B cell (primary cell): ENCODE measurements around the gene MSH5. TPM values are rescaled to one million over a fixed set of nuclear protein-coding genes. Genes with fewer than 3 reads are reported as not detected.

ENCODE experiments used
- ATAC-seq: fragments of 200-7000 bp; cut with Tn5 transposase; one replicate; pipeline ENCODE4 v1.10.0; 2021; ENCODE audit warnings: low read depth, mild to moderate bottlenecking, moderate number of reproducible peaks, moderate library complexity
- CTCF ChIA-PET: fragments of 350-600 bp; sonication (Branson Sonifier 250); formaldehyde crosslinking; loops from one replicate; lab custom pipeline; 2021; ENCODE audit warnings: antibody characterized with exemption, inconsistent platforms; lab: Charles Lee
- POLR2A ChIA-PET: fragments of 350-600 bp; sonication (Branson Sonifier 250); formaldehyde crosslinking; loops from one replicate; lab custom pipeline; 2021; ENCODE audit warnings: antibody characterized with exemption; lab: Charles Lee
- DNase-seq: peaks from one replicate; pipeline ENCODE4 v3.0.0; 2013
- H2AFZ ChIP-seq: 2 replicates; pipeline ENCODE4 v1.6.1; 2012; ENCODE audit warnings: mild to moderate bottlenecking, low read depth, low read length; ENCODE audit not compliant: insufficient read depth, poor library complexity, severe bottlenecking
- H3K27ac ChIP-seq, 2 donors: 1 replicate in 1 of 2; 2 replicates in 1 of 2; pipeline ENCODE4 v1.5.1; 2012 to 2013; ENCODE audit warnings: low read length in 2 of 2, mild to moderate bottlenecking in 2 of 2, moderate library complexity in 1 of 2
- H3K27me3 ChIP-seq, 4 experiments: fragments of 200-600 bp in 1 of 4; sonication (generic) in 1 of 4; replicated peaks in 1 of 4; 1 replicate in 2 of 4; 2 replicates in 2 of 4; pipeline versions ENCODE4 v1.6.1 to v1.7.0; 2013 to 2016; ENCODE audit warnings: low read length in 3 of 4, mild to moderate bottlenecking in 2 of 4, mixed read lengths in 1 of 4, moderate library complexity in 1 of 4; ENCODE audit not compliant: insufficient read depth in 4 of 4, control insufficient read depth in 3 of 4; ENCODE audit errors: control extremely low read depth in 1 of 4
- H3K36me3 ChIP-seq, 2 experiments: replicated peaks in 1 of 2; 1 replicate in 1 of 2; 2 replicates in 1 of 2; pipeline versions ENCODE4 v1.6.1 to v1.7.1; 2013; ENCODE audit warnings: low read length in 1 of 2; ENCODE audit not compliant: insufficient read depth in 2 of 2, control insufficient read depth in 1 of 2; ENCODE audit errors: control extremely low read depth in 1 of 2, extremely low read depth in 1 of 2
- H3K4me1 ChIP-seq, 2 donors: fragments of 200-600 bp in 1 of 2; sonication (generic) in 1 of 2; 1 replicate in 1 of 2; 2 replicates in 1 of 2; pipeline versions ENCODE4 v1.5.1 to v1.6.1; 2013 to 2017; ENCODE audit warnings: low read length in 2 of 2; ENCODE audit not compliant: control insufficient read depth in 2 of 2, insufficient read depth in 2 of 2
- H3K4me2 ChIP-seq: replicated peaks from 2 replicates; pipeline ENCODE3; 2012; ENCODE audit warnings: mild to moderate bottlenecking, low read depth, low read length; ENCODE audit not compliant: poor library complexity, severe bottlenecking
- H3K4me3 ChIP-seq, 5 experiments: fragments of 200-600 bp in 1 of 5; sonication (generic) in 1 of 5; 1 replicate in 3 of 5; 2 replicates in 2 of 5; pipeline versions ENCODE4 v1.5.1 to v1.7.0; 2011 to 2016; ENCODE audit warnings: low read length in 4 of 5, mild to moderate bottlenecking in 4 of 5, low read depth in 2 of 5, control low read depth in 1 of 5, moderate library complexity in 1 of 5; ENCODE audit not compliant: insufficient read depth in 1 of 5; ENCODE audit errors: control extremely low read depth in 1 of 5, extremely low read depth in 1 of 5
- H3K79me2 ChIP-seq: fragments of 200-600 bp; sonication (generic); one replicate; pipeline ENCODE4 v1.6.0; 2016; ENCODE audit warnings: low read length; ENCODE audit not compliant: control insufficient read depth, insufficient read depth
- H3K9ac ChIP-seq: fragments of 200-600 bp; sonication (generic); 2 replicates; pipeline ENCODE4 v1.6.1; 2017; ENCODE audit warnings: mild to moderate bottlenecking, low read length, moderate library complexity
- H3K9me3 ChIP-seq, 3 donors: one replicate each; pipeline versions ENCODE4 v1.6.1 to v1.7.1; 2013; ENCODE audit warnings: low read length in 2 of 3; ENCODE audit not compliant: control insufficient read depth in 2 of 3, insufficient read depth in 1 of 3; ENCODE audit errors: control extremely low read depth in 1 of 3
- H4K20me1 ChIP-seq: 2 replicates; pipeline ENCODE4 v1.6.0; 2012; ENCODE audit warnings: mild to moderate bottlenecking, low read length; ENCODE audit not compliant: insufficient read depth, control insufficient read depth, poor library complexity, severe bottlenecking
- H3K27ac Mint-ChIP-seq: one replicate; pipeline ENCODE4 v1.8.0; 2021; ENCODE audit warnings: mixed read lengths
- H3K27me3 Mint-ChIP-seq: one replicate; pipeline ENCODE4 v1.8.0; 2021; ENCODE audit warnings: mixed read lengths
- H3K4me1 Mint-ChIP-seq: one replicate; pipeline ENCODE4 v1.8.0; 2021; ENCODE audit warnings: mixed read lengths
- H3K4me3 Mint-ChIP-seq: one replicate; pipeline ENCODE4 v1.8.0; 2021; ENCODE audit warnings: mixed read lengths
- H3K9me3 Mint-ChIP-seq: one replicate; pipeline ENCODE4 v1.8.0; 2022; ENCODE audit warnings: mixed read lengths; ENCODE audit not compliant: insufficient read depth
- EZH2 ChIP-seq: IDR thresholded peaks from 2 replicates; pipeline ENCODE4 v1.6.1; 2012; ENCODE audit warnings: borderline replicate concordance, low read depth, mild to moderate bottlenecking, moderate library complexity, low read length; ENCODE audit not compliant: insufficient read depth, poor library complexity, severe bottlenecking
- WGBS: methylation state at CpG from one replicate; pipeline ENCODE4 v1.1.5; 2013; ENCODE audit warnings: missing lambda C conversion rate; ENCODE audit not compliant: insufficient coverage; 5-methylcytosine and 5-hydroxymethylcytosine counted together
- intact Hi-C: fragments of 100-400 bp; cut with micrococcal nuclease; formaldehyde crosslinking; loops from one replicate; pipeline ENCODE4 v1.10.0; 2022
- polyA plus RNA-seq: library from polyadenylated mRNA; depleted of rRNA; stranded (reverse); fragments of >200 nt; gene quantifications from 2 replicates; pipeline ENCODE4 v1.2.3, GENCODE V29; 2012
- total RNA-seq, 2 donors: library from RNA; stranded (reverse); fragments of 120-200 nt in 1 of 2; gene quantifications; 1 replicate in 1 of 2; 2 replicates in 1 of 2; pipeline versions ENCODE4 v1.2.3 to v1.2.4, GENCODE V29; 2013 to 2022
- TF ChIP-seq, protein P1 (sequence below): fragments of 200-600 bp; IDR thresholded peaks from one replicate; pipeline ENCODE4 v1.8.0; 2022; ENCODE audit warnings: antibody characterized with exemption, mild to moderate bottlenecking

The MSH5 gene
- total and polyA plus RNA-seq, 2 donors (not counting 1 experiment from before 2014, with no cell fraction given), result 49.9 to 51.6 TPM

DNA sequence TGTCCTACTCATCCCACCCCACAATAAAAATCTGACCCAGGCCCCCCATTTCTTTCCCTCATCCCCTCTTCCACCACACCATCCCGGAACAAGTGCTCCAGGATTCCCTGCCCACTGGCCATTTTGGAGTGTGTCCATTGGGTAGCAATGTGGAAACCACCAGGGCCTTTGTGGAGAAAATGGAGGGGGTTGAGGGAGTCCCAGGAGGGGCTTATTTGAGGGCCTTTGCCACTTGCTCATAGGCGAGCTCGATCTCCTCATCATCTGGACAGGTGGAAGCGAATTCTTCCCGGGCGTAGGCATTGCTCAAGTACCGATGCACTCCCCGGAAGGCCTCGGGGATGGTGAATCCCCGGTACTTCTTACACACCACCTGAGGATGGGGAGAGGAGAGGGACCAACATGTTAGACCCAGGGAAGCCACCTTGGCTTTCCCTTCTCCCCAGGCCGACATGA is 9.1 kb upstream of the MSH5 start:
- H3K27ac Mint-ChIP-seq, result peak overlapping the region; percentile 97
- peak overlapping the region; percentile 90 for H3K9ac ChIP-seq
- peaks cover 4 to 55% of the 10 kb centered on the region in 2 experiments for H3K36me3 ChIP-seq
- DNase-seq (no peak), ATAC-seq (no peak)
- H3K27ac ChIP-seq, result peak overlapping the region; percentile 78 to 82
- peaks cover 49% of the 10 kb centered on the region for H3K79me2 ChIP-seq
- peaks cover 50 to 61% of the 10 kb centered on the region in 2 donors for H3K4me1 ChIP-seq
- H3K4me2 ChIP-seq, result peak overlapping the region; percentile 88
- peak overlapping the region; percentile 99 for H3K4me3 Mint-ChIP-seq
- CTCF ChIA-PET, result interaction anchor here (0.6 to 6.3 kb wide), 16 partner anchors 8 to 132 kb away, joined by 3 to 90 read pairs (median 4); partner anchors contain the start of genes ABHD16A, CLIC1, GPANK1 and HSPA1A
- no peaks in the 10 kb centered on the region for H3K9me3 ChIP-seq
- H4K20me1 ChIP-seq, result peaks cover 15% of the 10 kb centered on the region
- TF ChIP-seq EZH2, result no peak
- TF ChIP-seq, protein P1, sequence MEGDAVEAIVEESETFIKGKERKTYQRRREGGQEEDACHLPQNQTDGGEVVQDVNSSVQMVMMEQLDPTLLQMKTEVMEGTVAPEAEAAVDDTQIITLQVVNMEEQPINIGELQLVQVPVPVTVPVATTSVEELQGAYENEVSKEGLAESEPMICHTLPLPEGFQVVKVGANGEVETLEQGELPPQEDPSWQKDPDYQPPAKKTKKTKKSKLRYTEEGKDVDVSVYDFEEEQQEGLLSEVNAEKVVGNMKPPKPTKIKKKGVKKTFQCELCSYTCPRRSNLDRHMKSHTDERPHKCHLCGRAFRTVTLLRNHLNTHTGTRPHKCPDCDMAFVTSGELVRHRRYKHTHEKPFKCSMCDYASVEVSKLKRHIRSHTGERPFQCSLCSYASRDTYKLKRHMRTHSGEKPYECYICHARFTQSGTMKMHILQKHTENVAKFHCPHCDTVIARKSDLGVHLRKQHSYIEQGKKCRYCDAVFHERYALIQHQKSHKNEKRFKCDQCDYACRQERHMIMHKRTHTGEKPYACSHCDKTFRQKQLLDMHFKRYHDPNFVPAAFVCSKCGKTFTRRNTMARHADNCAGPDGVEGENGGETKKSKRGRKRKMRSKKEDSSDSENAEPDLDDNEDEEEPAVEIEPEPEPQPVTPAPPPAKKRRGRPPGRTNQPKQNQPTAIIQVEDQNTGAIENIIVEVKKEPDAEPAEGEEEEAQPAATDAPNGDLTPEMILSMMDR, result no peak
- intact Hi-C loops, result loop anchor here (1.0 to 10.0 kb wide), 4 partner anchors 8 to 464 kb away; partner anchors contain the start of genes DXO, GPSM3, LY6G5C and PBX2
- peaks cover 78% of the 10 kb centered on the region for H3K4me1 Mint-ChIP-seq
- no peak overlapping the region for H2AFZ ChIP-seq
- no peak overlapping the region for H3K4me3 ChIP-seq
- H3K9me3 Mint-ChIP-seq, result no peaks in the 10 kb centered on the region
- no peaks in the 10 kb centered on the region for H3K27me3 Mint-ChIP-seq
- no peaks in the 10 kb centered on the region for H3K27me3 ChIP-seq
- POLR2A ChIA-PET, result interaction anchor here (0.6 to 2.5 kb wide), 10 partner anchors 9 to 174 kb away, joined by 3 to 28 read pairs (median 8); partner anchors contain the start of genes ABHD16A, HSPA1A, HSPA1L and MSH5
- WGBS, result 100% methylated on average over 5 of the region's 11 CpGs

DNA sequence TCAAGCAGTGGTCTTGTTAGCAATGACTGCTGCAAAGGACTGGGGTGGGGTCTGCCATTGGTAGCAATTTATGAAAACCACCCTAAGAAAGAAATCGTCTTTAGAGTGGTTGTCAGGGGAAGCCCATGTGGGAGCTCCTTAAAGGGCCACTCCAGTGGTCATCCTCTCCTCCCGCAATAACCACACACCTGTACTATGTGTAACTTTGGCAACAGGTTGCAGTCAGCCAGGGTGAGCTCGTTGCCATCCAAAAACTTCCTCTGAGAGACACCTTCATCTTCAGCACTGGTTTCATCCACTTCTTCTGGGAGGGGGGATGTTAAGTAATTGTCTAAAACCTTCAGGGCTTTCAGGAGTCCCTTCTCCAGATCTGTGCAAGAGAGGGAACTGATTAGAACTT is 7.8 kb upstream of the MSH5 start:
- Mint-ChIP-seq H3K27me3 (no peaks in the 10 kb centered on the region), H3K4me1 (peaks cover 77% of the 10 kb centered on the region), H3K4me3 (peak overlapping the region; percentile 15), H3K27ac (peak overlapping the region; percentile 63), H3K9me3 (no peaks in the 10 kb centered on the region)
- no peak overlapping the region for H3K4me3 ChIP-seq
- WGBS, result no CpG with 5 or more reads among the region's 3 CpGs
- DNase-seq (no peak), ATAC-seq (no peak)
- peaks cover 46 to 56% of the 10 kb centered on the region in 2 donors for H3K4me1 ChIP-seq
- intact Hi-C loops, result loop anchor here (10.0 kb wide), 2 partner anchors 243 to 463 kb away; partner anchors contain the start of genes DXO, GPSM3 and PBX2
- H3K36me3 ChIP-seq, result peaks cover 4 to 41% of the 10 kb centered on the region in 2 experiments
- peaks cover 15% of the 10 kb centered on the region for H4K20me1 ChIP-seq
- H2AFZ ChIP-seq, result no peak overlapping the region
- no peak overlapping the region for H3K27ac ChIP-seq
- H3K9ac ChIP-seq, result no peak overlapping the region
- ChIA-PET POLR2A (interaction anchor here (0.7 kb wide), 1 partner anchor 63 kb away, joined by 3 read pairs; no protein-coding TSS in a partner anchor), CTCF (interaction anchor here (0.8 to 6.3 kb wide), 4 partner anchors 7 to 181 kb away, joined by 3 to 90 read pairs (median 40); partner anchors contain the start of genes CLIC1 and MSH5)
- TF ChIP-seq EZH2, result no peak
- TF ChIP-seq, protein P1, result no peak
- peaks cover 58% of the 10 kb centered on the region for H3K79me2 ChIP-seq
- H3K4me2 ChIP-seq, result no peak overlapping the region
- H3K27me3 ChIP-seq, result no peaks in the 10 kb centered on the region
- H3K9me3 ChIP-seq, result no peaks in the 10 kb centered on the region
